Measurements from ENCODE around the gene FGF21. TPM values are rescaled to one million over a fixed set of nuclear protein-coding genes. Genes with fewer than 3 reads are reported as not detected.
"Not testable (repeated sequence)": the region's sequence is repeated elsewhere in the genome, so short reads cannot be mapped to it uniquely, and the experiment has no call there.

Gene FGF21
- polyA plus RNA-seq, 3 donors, result not detected

- H3K27ac ChIP-seq (ENCODE audit: low read depth, low read length), result no peak overlapping the region
- WGBS, 3 donors, result 76 to 83% (median 79%) methylated on average over 20 of the region's 20 CpGs
These were observed 15.6 kb downstream of the FGF21 start for GRCh38 chr19:48770734-48771472.

GRCh38 chr19:48772503-48772953 is 17.2 kb downstream of the FGF21 start:
- 22 to 68% (median 50%) methylated on average over 13 of the region's 13 CpGs for WGBS, 3 donors
- H3K27ac ChIP-seq (ENCODE audit: low read depth, low read length), result no peak overlapping the region

GRCh38 chr19:48777139-48777538 is 21.8 kb downstream of the FGF21 start:
- H3K27ac ChIP-seq (ENCODE audit: low read depth, low read length), result no peak overlapping the region
- 30 to 97% (median 86%) methylated on average over 5 of the region's 5 CpGs for WGBS, 3 donors

- H3K27ac ChIP-seq (ENCODE audit: low read depth, low read length), result no peak overlapping the region
- 81 to 92% (median 92%) methylated on average over 12 of the region's 12 CpGs for WGBS, 3 donors
These were observed 22.4 kb downstream of the FGF21 start for GRCh38 chr19:48777720-48778119.

GRCh38 chr19:48779636-48780035 is 24.3 kb downstream of the FGF21 start:
- WGBS, 3 donors, result 38 to 58% (median 50%) methylated on average over 1 of the region's 1 CpG
- H3K27ac ChIP-seq (ENCODE audit: low read depth, low read length), result no peak overlapping the region

GRCh38 chr19:48780631-48781391 is 25.5 kb downstream of the FGF21 start:
- no peak overlapping the region for H3K27ac ChIP-seq (ENCODE audit: low read depth, low read length)
- WGBS, 3 donors, result 31 to 55% (median 52%) methylated on average over 14 of the region's 14 CpGs

GRCh38 chr19:48784527-48784926 is 29.2 kb downstream of the FGF21 start:
- H3K27ac ChIP-seq (ENCODE audit: low read depth, low read length), result no peak overlapping the region
- WGBS, 3 donors, result 31 to 68% (median 67%) methylated on average over 5 of the region's 5 CpGs

GRCh38 chr19:48786422-48786821 is 31.1 kb downstream of the FGF21 start:
- WGBS, 3 donors, result 86 to 94% (median 88%) methylated on average over 7 of the region's 7 CpGs
- not testable (repeated sequence) for H3K27ac ChIP-seq (ENCODE audit: low read depth, low read length)

- WGBS, 3 donors, result 83 to 87% (median 86%) methylated on average over 9 of the region's 9 CpGs
- not testable (repeated sequence) for H3K27ac ChIP-seq (ENCODE audit: low read depth, low read length)
These were observed 32.0 kb downstream of the FGF21 start for GRCh38 chr19:48787331-48787730.

- WGBS, 3 donors, result 69 to 77% (median 69%) methylated on average over 8 of the region's 8 CpGs
- no peak overlapping the region for H3K27ac ChIP-seq (ENCODE audit: low read depth, low read length)
These were observed 37.9 kb downstream of the FGF21 start for GRCh38 chr19:48793271-48793670.

GRCh38 chr19:48794291-48794690 is 39.0 kb downstream of the FGF21 start:
- 78 to 84% (median 81%) methylated on average over 6 of the region's 6 CpGs for WGBS, 3 donors
- H3K27ac ChIP-seq (ENCODE audit: low read depth, low read length), result no peak overlapping the region

- WGBS, 3 donors, result 1 to 3% (median 2%) methylated on average over 38 of the region's 38 CpGs
These were observed 39.8 kb downstream of the FGF21 start for GRCh38 chr19:48795055-48795684.

GRCh38 chr19:48795685-48796070 is 40.4 kb downstream of the FGF21 start:
- H3K27ac ChIP-seq (ENCODE audit: low read depth, low read length), result no peak overlapping the region
- WGBS, 3 donors, result 46 to 54% (median 46%) methylated on average over 2 of the region's 2 CpGs

More at GRCh38 chr19:48795055-48795684, 39.8 kb downstream of the FGF21 start:
- no peak overlapping the region for H3K27ac ChIP-seq (ENCODE audit: low read depth, low read length)

- 79 to 89% (median 89%) methylated on average over 18 to 20 of the region's 20 CpGs for WGBS, 3 donors
- H3K27ac ChIP-seq (ENCODE audit: low read depth, low read length), result no peak overlapping the region
These were observed 41.2 kb downstream of the FGF21 start for GRCh38 chr19:48796298-48797083.

GRCh38 chr19:48797103-48797502 is 41.8 kb downstream of the FGF21 start:
- 89 to 95% (median 90%) methylated on average over 7 of the region's 7 CpGs for WGBS, 3 donors

GRCh38 chr19:48798937-48799336 is 43.6 kb downstream of the FGF21 start:
- 62 to 67% (median 66%) methylated on average over 6 of the region's 6 CpGs for WGBS, 3 donors
- H3K27ac ChIP-seq (ENCODE audit: low read depth, low read length), result no peak overlapping the region

More at GRCh38 chr19:48797103-48797502, 41.8 kb downstream of the FGF21 start:
- no peak overlapping the region for H3K27ac ChIP-seq (ENCODE audit: low read depth, low read length)

GRCh38 chr19:48799358-48800300 is 44.3 kb downstream of the FGF21 start:
- 91 to 93% (median 93%) methylated on average over 39 to 44 of the region's 44 CpGs for WGBS, 3 donors
- no peak overlapping the region for H3K27ac ChIP-seq (ENCODE audit: low read depth, low read length)
